PC-3 (cell line): Measurements from ENCODE around the gene OR6N1. TPM values are rescaled to one million over a fixed set of nuclear protein-coding genes. Genes with fewer than 3 reads are reported as not detected.

Source experiments
- ATAC-seq: fragments of 200-7000 bp; cut with Tn5 transposase; 2 replicates; pipeline ENCODE4 v1.9.1; 2020; ENCODE audit warnings: mild to moderate bottlenecking, moderate library complexity
- BruUV-seq: library from RNA; stranded (reverse); fragments of 400-500 nt; replicated peaks from 2 replicates; lab custom pipeline; 2021; lab: Mats Ljungman, UMichigan
- CTCF ChIA-PET: fragments of 300-600 bp; sonication (Branson Sonifier 250); formaldehyde crosslinking; loops from one replicate; lab custom pipeline; 2022; ENCODE audit warnings: antibody characterized with exemption; lab: Charles Lee
- POLR2A ChIA-PET: fragments of 300-600 bp; sonication (Branson Sonifier 250); formaldehyde crosslinking; loops from one replicate; lab custom pipeline; 2022; ENCODE audit warnings: antibody characterized with exemption; ENCODE audit not compliant: unreplicated experiment; lab: Charles Lee
- DNase-seq: peaks from one replicate; pipeline ENCODE4 v3.0.0-alpha.2; 2015
- H2AFZ ChIP-seq: fragments of 300-600 bp; sonication (generic); 2 replicates; pipeline ENCODE4 v1.6.0; 2016; ENCODE audit warnings: antibody characterized with exemption, low read length
- H3F3A ChIP-seq: fragments of 300-600 bp; sonication (generic); one replicate; pipeline ENCODE4 v1.6.0; 2017; ENCODE audit warnings: antibody characterized with exemption, low read length, control low read depth, mild to moderate bottlenecking; ENCODE audit not compliant: unreplicated experiment
- H3K27ac ChIP-seq: fragments of 300-600 bp; sonication (generic); 2 replicates; pipeline ENCODE4 v1.5.1; 2016; ENCODE audit warnings: mild to moderate bottlenecking, low read length
- H3K27me3 ChIP-seq: fragments of 300-600 bp; sonication (generic); 2 replicates; pipeline ENCODE4 v1.6.1; 2016; ENCODE audit warnings: low read length, mixed read lengths
- H3K36me3 ChIP-seq: fragments of 300-600 bp; sonication (generic); 2 replicates; pipeline ENCODE4 v1.6.1; 2016; ENCODE audit warnings: low read depth, mixed run types, low read length, mixed read lengths
- H3K4me1 ChIP-seq: fragments of 300-600 bp; sonication (generic); 2 replicates; pipeline ENCODE4 v1.5.1; 2016; ENCODE audit warnings: low read length; ENCODE audit not compliant: insufficient read depth
- H3K4me2 ChIP-seq: fragments of 300-600 bp; sonication (generic); 2 replicates; pipeline ENCODE4 v1.6.0; 2016; ENCODE audit warnings: low read length
- H3K4me3 ChIP-seq: fragments of 300-600 bp; sonication (generic); 2 replicates; pipeline ENCODE4 v1.5.1; 2016; ENCODE audit warnings: mild to moderate bottlenecking, low read length, mixed read lengths
- H3K79me2 ChIP-seq: fragments of 300-600 bp; sonication (generic); 2 replicates; pipeline ENCODE4 v1.6.1; 2017; ENCODE audit warnings: low read length, mixed read lengths
- H3K9ac ChIP-seq: fragments of 300-600 bp; sonication (generic); 2 replicates; pipeline ENCODE4 v1.6.0; 2016; ENCODE audit warnings: mild to moderate bottlenecking, low read length
- H3K9me2 ChIP-seq: fragments of 300-600 bp; sonication (generic); replicated peaks from 2 replicates; pipeline ENCODE4 v1.6.1; 2016; ENCODE audit warnings: mixed run types, low read length, mixed read lengths
- H3K9me3 ChIP-seq: fragments of 300-600 bp; sonication (generic); 2 replicates; pipeline ENCODE4 v1.6.1; 2016; ENCODE audit warnings: low read length, mixed read lengths
- H4K20me1 ChIP-seq: fragments of 300-600 bp; sonication (generic); 2 replicates; pipeline ENCODE4 v1.6.1; 2016; ENCODE audit warnings: low read length, mixed read lengths
- CTCF ChIP-seq: fragments of 300-600 bp; sonication (generic); conservative IDR thresholded peaks from 2 replicates; pipeline ENCODE4 v1.5.1; 2017; ENCODE audit warnings: antibody characterized with exemption, low read depth, mild to moderate bottlenecking, low read length
- EZH2 ChIP-seq: fragments of 300-600 bp; sonication (generic); IDR thresholded peaks from one replicate; pipeline ENCODE4 v1.6.1; 2017; ENCODE audit warnings: antibody characterized with exemption, mild to moderate bottlenecking, low read length; ENCODE audit not compliant: unreplicated experiment
- EZH2phosphoT487 ChIP-seq: fragments of 300-600 bp; sonication (generic); IDR thresholded peaks from 2 replicates; pipeline ENCODE4 v1.6.1; 2018; ENCODE audit warnings: mild to moderate bottlenecking, antibody characterized with exemption, low read length, borderline replicate concordance
- intact Hi-C: fragments of 100-400 bp; cut with micrococcal nuclease; formaldehyde crosslinking; loops from 2 replicates; pipeline ENCODE4 v1.9.0; 2023
- total RNA-seq: library from RNA; depleted of rRNA; stranded (reverse); fragments of >200 nt; gene quantifications from 2 replicates; pipeline ENCODE4 v1.2.3, GENCODE V29; 2014

The OR6N1 gene
- total RNA-seq, 1 experiment from 2014 or later, result not detected

DNA sequence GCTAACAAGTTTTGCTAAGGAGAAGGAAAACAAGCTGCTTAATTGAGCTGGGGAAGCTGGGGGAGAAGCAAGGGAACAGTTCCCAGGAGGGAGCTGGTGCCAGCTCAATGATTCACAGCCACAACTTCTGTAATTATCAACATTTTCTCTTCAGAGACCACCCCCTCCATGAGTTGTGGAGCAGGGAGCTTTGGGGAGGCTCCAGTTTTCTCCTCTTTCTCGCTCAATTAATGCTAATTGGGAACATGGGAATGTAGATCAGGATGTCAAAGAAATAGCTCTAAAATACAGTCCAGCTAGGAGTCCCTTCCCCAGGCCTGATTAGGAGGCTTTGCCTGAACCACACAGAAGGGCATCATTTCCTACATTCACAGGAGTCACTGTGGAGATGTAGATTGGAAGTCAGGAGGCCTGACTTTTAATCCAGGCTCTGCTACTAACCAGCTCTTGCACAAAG, 47.0 kb upstream of the OR6N1 start:
- ATAC-seq, result no peak
- H3F3A ChIP-seq, result no peaks in the 10 kb centered on the region
- H3K36me3 ChIP-seq, result no peaks in the 10 kb centered on the region
- H3K4me1 ChIP-seq, result no peaks in the 10 kb centered on the region
- intact Hi-C loops, result no loop called here
- no peak overlapping the region for H3K4me3 ChIP-seq
- no peaks in the 10 kb centered on the region for H3K9me2 ChIP-seq
- CTCF ChIA-PET, result no interaction called here
- H3K9me3 ChIP-seq, result no peaks in the 10 kb centered on the region; the same call in 1 of the 2 replicates
- no peaks in the 10 kb centered on the region for H3K79me2 ChIP-seq
- no peaks in the 10 kb centered on the region for H4K20me1 ChIP-seq
- H3K4me2 ChIP-seq, result no peak overlapping the region
- no peaks in the 10 kb centered on the region for H3K27me3 ChIP-seq
- no peak overlapping the region for H3K27ac ChIP-seq
- POLR2A ChIA-PET, result no interaction called here
- TF ChIP-seq EZH2 (no peak), CTCF (no peak), EZH2phosphoT487 (no peak)
- no peak overlapping the region for H2AFZ ChIP-seq
- no TSS peak for BruUV-seq
- no peak overlapping the region for H3K9ac ChIP-seq
- DNase-seq, result no peak

DNA sequence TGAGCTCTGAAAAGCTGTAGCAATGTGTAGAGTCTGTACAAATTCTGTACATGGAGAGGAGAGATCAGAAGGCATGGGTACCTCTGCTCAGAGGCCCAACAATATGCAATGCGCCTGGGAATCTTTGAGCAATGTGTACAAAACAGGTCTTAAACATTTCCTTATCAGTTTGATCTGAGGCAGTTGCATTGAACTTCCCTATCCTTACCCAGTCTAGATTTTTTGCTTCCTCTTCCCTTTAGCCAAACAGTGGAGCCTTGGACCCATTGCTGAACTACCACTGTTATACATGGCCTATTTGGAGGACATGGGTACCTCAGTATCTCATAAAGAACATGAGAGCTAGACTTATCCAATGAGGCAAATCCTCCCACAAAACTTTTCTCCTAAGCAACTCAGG, 46.6 kb upstream of the OR6N1 start:
- H4K20me1 ChIP-seq, result no peaks in the 10 kb centered on the region
- no peaks in the 10 kb centered on the region for H3K4me1 ChIP-seq
- CTCF ChIA-PET, result no interaction called here
- no peak for ATAC-seq
- H3K36me3 ChIP-seq, result no peaks in the 10 kb centered on the region
- H3K9ac ChIP-seq, result no peak overlapping the region
- H3K9me3 ChIP-seq, result no peaks in the 10 kb centered on the region; the same call in 1 of the 2 replicates
- DNase-seq, result no peak
- no peak overlapping the region for H3K4me3 ChIP-seq
- H3K79me2 ChIP-seq, result no peaks in the 10 kb centered on the region
- intact Hi-C loops, result no loop called here
- H2AFZ ChIP-seq, result no peak overlapping the region
- H3F3A ChIP-seq, result no peaks in the 10 kb centered on the region
- no peaks in the 10 kb centered on the region for H3K9me2 ChIP-seq
- POLR2A ChIA-PET, result no interaction called here
- TF ChIP-seq EZH2 (no peak), EZH2phosphoT487 (no peak), CTCF (no peak)
- no TSS peak for BruUV-seq
- no peaks in the 10 kb centered on the region for H3K27me3 ChIP-seq
- no peak overlapping the region for H3K27ac ChIP-seq
- no peak overlapping the region for H3K4me2 ChIP-seq

- Histone ChIP-seq H2AFZ (no peak overlapping the region), H3K9ac (no peak overlapping the region), H3K27me3 (peaks cover 9% of the 10 kb centered on the region), H4K20me1 (no peaks in the 10 kb centered on the region), H3K9me2 (no peaks in the 10 kb centered on the region), H3K79me2 (no peaks in the 10 kb centered on the region), H3K36me3 (no peaks in the 10 kb centered on the region), H3K27ac (no peak overlapping the region), H3K4me1 (no peaks in the 10 kb centered on the region), H3K4me2 (no peak overlapping the region), H3K9me3 (no peaks in the 10 kb centered on the region), H3F3A (no peaks in the 10 kb centered on the region), H3K4me3 (no peak overlapping the region)
- ATAC-seq, result no peak
- POLR2A ChIA-PET, result no interaction called here
- intact Hi-C loops, result no loop called here
- CTCF ChIA-PET, result no interaction called here
- no peak for DNase-seq
- TF ChIP-seq EZH2phosphoT487, result no peak
- no peak for TF ChIP-seq EZH2
- no peak for TF ChIP-seq CTCF
- no TSS peak for BruUV-seq
These were observed 43.0 kb upstream of the OR6N1 start for GRCh38 chr1:158814970-158815369.
